Nephron (organoid): ENCODE measurements around the gene DOLPP1.

ENCODE experiments used
- H3K27ac Mint-ChIP-seq, 3 experiments: 2 replicates each; pipeline ENCODE4 v1.8.0; 2020; ENCODE audit warnings: mixed read lengths in 3 of 3, mild to moderate bottlenecking in 2 of 3, moderate library complexity in 1 of 3
- H3K27me3 Mint-ChIP-seq: 2 replicates; pipeline ENCODE4 v1.8.0; 2021; ENCODE audit warnings: low read depth, mild to moderate bottlenecking, moderate library complexity, mixed read lengths
- H3K36me3 Mint-ChIP-seq: 2 replicates; pipeline ENCODE4 v1.8.0; 2020; ENCODE audit warnings: low read depth, mixed read lengths
- H3K4me1 Mint-ChIP-seq: 2 replicates; pipeline ENCODE4 v1.8.0; 2020; ENCODE audit warnings: mixed read lengths
- H3K4me3 Mint-ChIP-seq, 3 experiments: 2 replicates each; pipeline ENCODE4 v1.8.0; 2020; ENCODE audit warnings: mild to moderate bottlenecking in 3 of 3, mixed read lengths in 3 of 3, moderate library complexity in 2 of 3
- H3K9me3 Mint-ChIP-seq: 2 replicates; pipeline ENCODE4 v1.8.0; 2020; ENCODE audit warnings: mixed read lengths
- TF ChIP-seq, protein P1 (sequence below), 3 experiments: fragments of 200-600 bp; sonication (generic); IDR thresholded peaks; one replicate each; pipeline ENCODE4 v1.5.0; 2021; ENCODE audit warnings: antibody characterized with exemption in 3 of 3; ENCODE audit not compliant: unreplicated experiment in 3 of 3

DOLPP1 gene

GRCh38 chr9:129138476-129139232 lies 57.7 kb downstream of the DOLPP1 start:
- TF ChIP-seq, protein P1, sequence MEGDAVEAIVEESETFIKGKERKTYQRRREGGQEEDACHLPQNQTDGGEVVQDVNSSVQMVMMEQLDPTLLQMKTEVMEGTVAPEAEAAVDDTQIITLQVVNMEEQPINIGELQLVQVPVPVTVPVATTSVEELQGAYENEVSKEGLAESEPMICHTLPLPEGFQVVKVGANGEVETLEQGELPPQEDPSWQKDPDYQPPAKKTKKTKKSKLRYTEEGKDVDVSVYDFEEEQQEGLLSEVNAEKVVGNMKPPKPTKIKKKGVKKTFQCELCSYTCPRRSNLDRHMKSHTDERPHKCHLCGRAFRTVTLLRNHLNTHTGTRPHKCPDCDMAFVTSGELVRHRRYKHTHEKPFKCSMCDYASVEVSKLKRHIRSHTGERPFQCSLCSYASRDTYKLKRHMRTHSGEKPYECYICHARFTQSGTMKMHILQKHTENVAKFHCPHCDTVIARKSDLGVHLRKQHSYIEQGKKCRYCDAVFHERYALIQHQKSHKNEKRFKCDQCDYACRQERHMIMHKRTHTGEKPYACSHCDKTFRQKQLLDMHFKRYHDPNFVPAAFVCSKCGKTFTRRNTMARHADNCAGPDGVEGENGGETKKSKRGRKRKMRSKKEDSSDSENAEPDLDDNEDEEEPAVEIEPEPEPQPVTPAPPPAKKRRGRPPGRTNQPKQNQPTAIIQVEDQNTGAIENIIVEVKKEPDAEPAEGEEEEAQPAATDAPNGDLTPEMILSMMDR (IDR thresholded peaks at IDR 0.05; ENCODE audit: unreplicated experiment in 3 of 3), result no peak
- H3K36me3 Mint-ChIP-seq, result peaks cover 21% of the 10 kb centered on the region
- H3K4me1 Mint-ChIP-seq, result peaks cover 60% of the 10 kb centered on the region
- no peaks in the 10 kb centered on the region for H3K9me3 Mint-ChIP-seq
- peak overlapping the region; percentile 98 to 99 (median 98) for H3K27ac Mint-ChIP-seq
- no peaks in the 10 kb centered on the region for H3K27me3 Mint-ChIP-seq
- peak overlapping the region; percentile 73 to 81 (median 80) for H3K4me3 Mint-ChIP-seq

- H3K36me3 Mint-ChIP-seq, result peaks cover 22% of the 10 kb centered on the region
- H3K4me1 Mint-ChIP-seq, result peaks cover 67% of the 10 kb centered on the region
- H3K27me3 Mint-ChIP-seq, result peaks cover 3% of the 10 kb centered on the region
- TF ChIP-seq, protein P1 (IDR thresholded peaks at IDR 0.05; ENCODE audit: unreplicated experiment in 3 of 3), result peak; percentile 86 to 90 (median 87)
- H3K9me3 Mint-ChIP-seq, result no peaks in the 10 kb centered on the region
- H3K4me3 Mint-ChIP-seq, result peak overlapping the region; percentile 73 to 81 (median 80)
- peak overlapping the region; percentile 98 to 99 (median 98) for H3K27ac Mint-ChIP-seq
Measured at GRCh38 chr9:129139233-129139992, 58.5 kb downstream of the DOLPP1 start.

GRCh38 chr9:129139993-129140396 lies 59.1 kb downstream of the DOLPP1 start:
- Mint-ChIP-seq H3K27me3 (peaks cover 3% of the 10 kb centered on the region), H3K36me3 (peaks cover 17% of the 10 kb centered on the region), H3K4me3 (peak overlapping the region; percentile 73 to 81 (median 80)), H3K4me1 (peaks cover 67% of the 10 kb centered on the region), H3K9me3 (no peaks in the 10 kb centered on the region), H3K27ac (peak overlapping the region; percentile 98 to 99 (median 98))
- TF ChIP-seq, protein P1 (IDR thresholded peaks at IDR 0.05; ENCODE audit: unreplicated experiment in 3 of 3), result no peak
